HepG2 (cell line): Measurements from ENCODE around the gene NECAP2. TPM values are rescaled to one million over a fixed set of nuclear protein-coding genes. Genes with fewer than 3 reads are reported as not detected.

Experiments
- polyA plus RNA-seq, 8 experiments: library from polyadenylated mRNA; depleted of rRNA in 3 of 8; stranded (reverse) in 7 of 8; unstranded in 1 of 8; fragments of >200 nt; fragmentation: Illumina TruSeq in 4 of 8; extraction: Trizol in 4 of 8; gene quantifications; 2 replicates each; pipeline versions ENCODE4 v1.2.1 to v1.2.3, GENCODE V29; 2011 to 2016; ENCODE audit warnings: low read depth in 4 of 8, missing spikeins in 1 of 8, mixed read lengths in 1 of 8; ENCODE audit not compliant: insufficient read depth in 1 of 8
- total RNA-seq, 5 experiments: library from RNA; depleted of rRNA; stranded (reverse); fragments of >200 nt; fragmentation: Illumina TruSeq; extraction: Trizol; gene quantifications; 2 replicates each; pipeline ENCODE4 v1.2.3, GENCODE V29; 2016; ENCODE audit warnings: low read depth in 1 of 5

NECAP2 gene
- total and polyA plus RNA-seq, 2 of the 13 experiments (the other 11 are each of a cell fraction or from before 2014, with no cell fraction given) = 38.5 to 52.3 TPM

Other genes starting within 250 kb of the NECAP2 start
- gene ARHGEF19, start 228.1 kb upstream of the NECAP2 start, total RNA-seq (2016; rRNA removed; fragmentation: Illumina TruSeq; extraction: Trizol) = 1.8 and 2.0 TPM in 2 replicates
- gene ARHGEF19, start 228.1 kb upstream of the NECAP2 start, polyA plus RNA-seq (2011; rRNA removed) = 1.7 and 2.2 TPM in 2 replicates
- gene CPLANE2, start 203.5 kb upstream of the NECAP2 start, total RNA-seq (2016; rRNA removed; fragmentation: Illumina TruSeq; extraction: Trizol) = 0.98 and 1.6 TPM in 2 replicates
- gene CPLANE2, start 203.5 kb upstream of the NECAP2 start, polyA plus RNA-seq (2011; rRNA removed) = 0.27 and 0.29 TPM in 2 replicates
- 7.6 and 9.0 TPM in 2 replicates for gene FBXO42, start 88.2 kb upstream of the NECAP2 start, total RNA-seq (2016; rRNA removed; fragmentation: Illumina TruSeq; extraction: Trizol)
- gene FBXO42, start 88.2 kb upstream of the NECAP2 start, polyA plus RNA-seq (2011; rRNA removed) = 17.2 and 17.5 TPM in 2 replicates
- 28.5 and 38.6 TPM in 2 replicates for gene SZRD1, start 73.5 kb upstream of the NECAP2 start, total RNA-seq (2016; rRNA removed; fragmentation: Illumina TruSeq; extraction: Trizol)
- 41.4 and 49.1 TPM in 2 replicates for gene SZRD1, start 73.5 kb upstream of the NECAP2 start, polyA plus RNA-seq (2011; rRNA removed)
- gene SPATA21, start 3.3 kb upstream of the NECAP2 start, total RNA-seq (2016; rRNA removed; fragmentation: Illumina TruSeq; extraction: Trizol) = 0.21 and 0.80 TPM in 2 replicates
- gene SPATA21, start 3.3 kb upstream of the NECAP2 start, polyA plus RNA-seq (2011; rRNA removed) = 1.4 and 1.8 TPM in 2 replicates
- 859 and 11,018 TPM in 2 replicates for gene RNU1-1, start 73.6 kb downstream of the NECAP2 start, total RNA-seq (2016; rRNA removed; fragmentation: Illumina TruSeq; extraction: Trizol)
- under 0.01 TPM in 2 replicates for gene RNU1-1, start 73.6 kb downstream of the NECAP2 start, polyA plus RNA-seq (2011; rRNA removed)
- gene NBPF1, start 172.8 kb downstream of the NECAP2 start, total RNA-seq (2016; rRNA removed; fragmentation: Illumina TruSeq; extraction: Trizol) = 35.6 and 36.2 TPM in 2 replicates
- gene NBPF1, start 172.8 kb downstream of the NECAP2 start, polyA plus RNA-seq (2011; rRNA removed) = 30.3 and 38.8 TPM in 2 replicates
- gene RNU1-3, start 226.2 kb downstream of the NECAP2 start, total RNA-seq (2016; rRNA removed; fragmentation: Illumina TruSeq; extraction: Trizol) = 859 and 11,018 TPM in 2 replicates
- under 0.01 TPM in 2 replicates for gene RNU1-3, start 226.2 kb downstream of the NECAP2 start, polyA plus RNA-seq (2011; rRNA removed)